Measurements from ENCODE around the gene PLXNB3. TPM values are rescaled to one million over a fixed set of nuclear protein-coding genes. Genes with fewer than 3 reads are reported as not detected.

The PLXNB3 gene
- total and polyA plus RNA-seq, 4 donors = 0.11 to 0.69 (median 0.46) TPM

DNA sequence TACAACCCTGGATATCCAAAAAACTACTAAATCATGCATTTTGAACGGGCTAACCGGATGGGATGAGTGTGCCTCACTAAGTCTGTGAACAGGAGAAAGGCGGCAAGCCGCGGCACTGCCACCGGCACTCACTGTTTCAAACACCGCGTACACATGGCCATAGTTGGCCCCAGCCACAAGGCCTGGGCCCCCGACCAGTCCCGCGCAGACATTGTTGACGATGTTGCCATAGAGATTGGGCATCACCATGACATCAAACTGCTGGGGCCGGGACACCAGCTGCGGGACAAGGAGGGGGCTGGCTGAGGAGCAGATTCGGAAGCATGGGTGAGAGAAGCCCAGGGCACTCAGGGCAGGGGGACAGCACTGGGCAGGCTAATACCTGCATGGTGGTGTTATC, 22.6 kb downstream of the PLXNB3 start:
- Histone ChIP-seq H3K9ac (ENCODE audit: low read depth in 1 of 2, low read length in 2 of 2) (no peak overlapping the region), H3K27me3 (ENCODE audit: control insufficient read depth in 4 of 4, insufficient read depth in 4 of 4, low read length in 3 of 4) (no peaks in the 10 kb centered on the region), H3K9me3 (ENCODE audit: control insufficient read depth in 4 of 4, low read length in 3 of 4) (no peaks in the 10 kb centered on the region), H3K4me1 (ENCODE audit: control insufficient read depth in 4 of 4, insufficient read depth in 4 of 4, low read length in 3 of 4) (no peaks in the 10 kb centered on the region), H3K27ac (ENCODE audit: low read depth in 1 of 2, low read length in 2 of 2) (no peak overlapping the region), H3K36me3 (ENCODE audit: control insufficient read depth in 4 of 4, insufficient read depth in 3 of 4, low read depth in 1 of 4, low read length in 3 of 4) (peaks cover 5 to 29% (median 8%) of the 10 kb centered on the region in 4 donors), H3K4me3 (ENCODE audit: low read depth in 1 of 3, low read length in 3 of 3) (no peak overlapping the region)
- no peak for DNase-seq (ENCODE audit: low spot score)
- WGBS = 95% methylated on average over 15 of the region's 15 CpGs
- TF ChIP-seq TAF1 (conservative IDR thresholded peaks at IDR 0.05) = no peak
- no peak for TF ChIP-seq HNF4A (conservative IDR thresholded peaks at IDR 0.05)
- TF ChIP-seq, protein P1, sequence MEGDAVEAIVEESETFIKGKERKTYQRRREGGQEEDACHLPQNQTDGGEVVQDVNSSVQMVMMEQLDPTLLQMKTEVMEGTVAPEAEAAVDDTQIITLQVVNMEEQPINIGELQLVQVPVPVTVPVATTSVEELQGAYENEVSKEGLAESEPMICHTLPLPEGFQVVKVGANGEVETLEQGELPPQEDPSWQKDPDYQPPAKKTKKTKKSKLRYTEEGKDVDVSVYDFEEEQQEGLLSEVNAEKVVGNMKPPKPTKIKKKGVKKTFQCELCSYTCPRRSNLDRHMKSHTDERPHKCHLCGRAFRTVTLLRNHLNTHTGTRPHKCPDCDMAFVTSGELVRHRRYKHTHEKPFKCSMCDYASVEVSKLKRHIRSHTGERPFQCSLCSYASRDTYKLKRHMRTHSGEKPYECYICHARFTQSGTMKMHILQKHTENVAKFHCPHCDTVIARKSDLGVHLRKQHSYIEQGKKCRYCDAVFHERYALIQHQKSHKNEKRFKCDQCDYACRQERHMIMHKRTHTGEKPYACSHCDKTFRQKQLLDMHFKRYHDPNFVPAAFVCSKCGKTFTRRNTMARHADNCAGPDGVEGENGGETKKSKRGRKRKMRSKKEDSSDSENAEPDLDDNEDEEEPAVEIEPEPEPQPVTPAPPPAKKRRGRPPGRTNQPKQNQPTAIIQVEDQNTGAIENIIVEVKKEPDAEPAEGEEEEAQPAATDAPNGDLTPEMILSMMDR (IDR thresholded peaks at IDR 0.05; ENCODE audit: low read depth, low read length, missing input control) = no peak
- no peak for TF ChIP-seq FOXA2 (IDR thresholded peaks at IDR 0.05)
- no peak for TF ChIP-seq RXRA (IDR thresholded peaks at IDR 0.05)
- no peak for TF ChIP-seq YY1 (IDR thresholded peaks at IDR 0.05)
- no peak for TF ChIP-seq JUND (IDR thresholded peaks at IDR 0.05)
- TF ChIP-seq NR2F2 (IDR thresholded peaks at IDR 0.05) = no peak
- no peak for TF ChIP-seq GABPA (IDR thresholded peaks at IDR 0.05 in 1 of 2, conservative IDR thresholded peaks at IDR 0.05 in 1 of 2)
- TF ChIP-seq, protein P2, sequence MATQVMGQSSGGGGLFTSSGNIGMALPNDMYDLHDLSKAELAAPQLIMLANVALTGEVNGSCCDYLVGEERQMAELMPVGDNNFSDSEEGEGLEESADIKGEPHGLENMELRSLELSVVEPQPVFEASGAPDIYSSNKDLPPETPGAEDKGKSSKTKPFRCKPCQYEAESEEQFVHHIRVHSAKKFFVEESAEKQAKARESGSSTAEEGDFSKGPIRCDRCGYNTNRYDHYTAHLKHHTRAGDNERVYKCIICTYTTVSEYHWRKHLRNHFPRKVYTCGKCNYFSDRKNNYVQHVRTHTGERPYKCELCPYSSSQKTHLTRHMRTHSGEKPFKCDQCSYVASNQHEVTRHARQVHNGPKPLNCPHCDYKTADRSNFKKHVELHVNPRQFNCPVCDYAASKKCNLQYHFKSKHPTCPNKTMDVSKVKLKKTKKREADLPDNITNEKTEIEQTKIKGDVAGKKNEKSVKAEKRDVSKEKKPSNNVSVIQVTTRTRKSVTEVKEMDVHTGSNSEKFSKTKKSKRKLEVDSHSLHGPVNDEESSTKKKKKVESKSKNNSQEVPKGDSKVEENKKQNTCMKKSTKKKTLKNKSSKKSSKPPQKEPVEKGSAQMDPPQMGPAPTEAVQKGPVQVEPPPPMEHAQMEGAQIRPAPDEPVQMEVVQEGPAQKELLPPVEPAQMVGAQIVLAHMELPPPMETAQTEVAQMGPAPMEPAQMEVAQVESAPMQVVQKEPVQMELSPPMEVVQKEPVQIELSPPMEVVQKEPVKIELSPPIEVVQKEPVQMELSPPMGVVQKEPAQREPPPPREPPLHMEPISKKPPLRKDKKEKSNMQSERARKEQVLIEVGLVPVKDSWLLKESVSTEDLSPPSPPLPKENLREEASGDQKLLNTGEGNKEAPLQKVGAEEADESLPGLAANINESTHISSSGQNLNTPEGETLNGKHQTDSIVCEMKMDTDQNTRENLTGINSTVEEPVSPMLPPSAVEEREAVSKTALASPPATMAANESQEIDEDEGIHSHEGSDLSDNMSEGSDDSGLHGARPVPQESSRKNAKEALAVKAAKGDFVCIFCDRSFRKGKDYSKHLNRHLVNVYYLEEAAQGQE (IDR thresholded peaks at IDR 0.05) = no peak
- no peak for TF ChIP-seq SP1 (IDR thresholded peaks at IDR 0.05)

DNA sequence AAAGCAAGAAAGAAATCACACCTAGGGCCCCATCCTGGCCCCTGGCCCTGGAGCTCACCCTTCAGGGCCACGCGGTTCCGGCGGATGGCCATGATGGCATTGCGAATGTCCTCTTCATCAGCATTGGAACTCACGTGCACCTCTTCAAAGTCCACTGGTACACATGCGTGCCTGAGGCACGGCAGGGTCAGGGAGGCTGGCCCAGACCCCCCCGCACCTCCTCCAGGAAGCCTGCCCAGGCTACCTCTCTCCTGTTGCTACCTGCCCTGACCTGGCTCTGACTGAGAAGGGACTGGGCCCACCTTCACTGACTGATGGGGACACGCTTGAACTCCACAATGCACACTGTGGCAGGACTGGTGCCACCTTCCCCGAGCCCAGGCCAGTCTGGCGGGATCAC, 25.6 kb downstream of the PLXNB3 start:
- no peaks in the 10 kb centered on the region for H3K27me3 ChIP-seq (ENCODE audit: control insufficient read depth in 4 of 4, insufficient read depth in 4 of 4, low read length in 3 of 4)
- peaks cover 0 to 14% (median 11%) of the 10 kb centered on the region in 4 donors for H3K4me1 ChIP-seq (ENCODE audit: control insufficient read depth in 4 of 4, insufficient read depth in 4 of 4, low read length in 3 of 4)
- H3K27ac ChIP-seq (ENCODE audit: low read depth in 1 of 2, low read length in 2 of 2) = no peak overlapping the region
- DNase-seq (ENCODE audit: low spot score) = no peak
- TF ChIP-seq HNF4G (IDR thresholded peaks at IDR 0.05) (no peak), YY1 (IDR thresholded peaks at IDR 0.05) (no peak), FOXA2 (IDR thresholded peaks at IDR 0.05) (no peak), FOXA1 (IDR thresholded peaks at IDR 0.05) (no peak), JUND (IDR thresholded peaks at IDR 0.05) (no peak), SP1 (IDR thresholded peaks at IDR 0.05) (no peak), EGR1 (IDR thresholded peaks at IDR 0.05; ENCODE audit: low read depth in 2 of 2) (no peak), GABPA (IDR thresholded peaks at IDR 0.05 in 1 of 2, conservative IDR thresholded peaks at IDR 0.05 in 1 of 2) (no peak), TAF1 (conservative IDR thresholded peaks at IDR 0.05) (no peak), NR2F2 (IDR thresholded peaks at IDR 0.05) (no peak), RAD21 (IDR thresholded peaks at IDR 0.05) (no peak), HNF4A (conservative IDR thresholded peaks at IDR 0.05) (no peak)
- TF ChIP-seq, protein P3, sequence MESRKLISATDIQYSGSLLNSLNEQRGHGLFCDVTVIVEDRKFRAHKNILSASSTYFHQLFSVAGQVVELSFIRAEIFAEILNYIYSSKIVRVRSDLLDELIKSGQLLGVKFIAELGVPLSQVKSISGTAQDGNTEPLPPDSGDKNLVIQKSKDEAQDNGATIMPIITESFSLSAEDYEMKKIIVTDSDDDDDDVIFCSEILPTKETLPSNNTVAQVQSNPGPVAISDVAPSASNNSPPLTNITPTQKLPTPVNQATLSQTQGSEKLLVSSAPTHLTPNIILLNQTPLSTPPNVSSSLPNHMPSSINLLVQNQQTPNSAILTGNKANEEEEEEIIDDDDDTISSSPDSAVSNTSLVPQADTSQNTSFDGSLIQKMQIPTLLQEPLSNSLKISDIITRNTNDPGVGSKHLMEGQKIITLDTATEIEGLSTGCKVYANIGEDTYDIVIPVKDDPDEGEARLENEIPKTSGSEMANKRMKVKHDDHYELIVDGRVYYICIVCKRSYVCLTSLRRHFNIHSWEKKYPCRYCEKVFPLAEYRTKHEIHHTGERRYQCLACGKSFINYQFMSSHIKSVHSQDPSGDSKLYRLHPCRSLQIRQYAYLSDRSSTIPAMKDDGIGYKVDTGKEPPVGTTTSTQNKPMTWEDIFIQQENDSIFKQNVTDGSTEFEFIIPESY (IDR thresholded peaks at IDR 0.05) = no peak
- TF ChIP-seq, protein P1 (IDR thresholded peaks at IDR 0.05; ENCODE audit: low read depth, low read length, missing input control) = no peak
- TF ChIP-seq, protein P2 (IDR thresholded peaks at IDR 0.05) = no peak
- TF ChIP-seq, protein P4, sequence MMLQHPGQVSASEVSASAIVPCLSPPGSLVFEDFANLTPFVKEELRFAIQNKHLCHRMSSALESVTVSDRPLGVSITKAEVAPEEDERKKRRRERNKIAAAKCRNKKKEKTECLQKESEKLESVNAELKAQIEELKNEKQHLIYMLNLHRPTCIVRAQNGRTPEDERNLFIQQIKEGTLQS (IDR thresholded peaks at IDR 0.05) = no peak
- peaks cover 5 to 29% (median 8%) of the 10 kb centered on the region in 4 donors for H3K36me3 ChIP-seq (ENCODE audit: control insufficient read depth in 4 of 4, insufficient read depth in 3 of 4, low read depth in 1 of 4, low read length in 3 of 4)
- 93% methylated on average over 12 of the region's 12 CpGs for WGBS
- no peaks in the 10 kb centered on the region for H3K9me3 ChIP-seq (ENCODE audit: control insufficient read depth in 4 of 4, low read length in 3 of 4)
- H3K9ac ChIP-seq (ENCODE audit: low read depth in 1 of 2, low read length in 2 of 2) = no peak overlapping the region
- no peak overlapping the region for H3K4me3 ChIP-seq (ENCODE audit: low read depth in 1 of 3, low read length in 3 of 3)
